T1000 (cell line): ENCODE results near the gene CTXND2.

Experiments
- DNase-seq: peaks from one replicate; lab custom pipeline; 2025; ENCODE audit warnings: mixed read lengths; lab: John Stamatoyannopoulos, UW

CTXND2 gene

DNA sequence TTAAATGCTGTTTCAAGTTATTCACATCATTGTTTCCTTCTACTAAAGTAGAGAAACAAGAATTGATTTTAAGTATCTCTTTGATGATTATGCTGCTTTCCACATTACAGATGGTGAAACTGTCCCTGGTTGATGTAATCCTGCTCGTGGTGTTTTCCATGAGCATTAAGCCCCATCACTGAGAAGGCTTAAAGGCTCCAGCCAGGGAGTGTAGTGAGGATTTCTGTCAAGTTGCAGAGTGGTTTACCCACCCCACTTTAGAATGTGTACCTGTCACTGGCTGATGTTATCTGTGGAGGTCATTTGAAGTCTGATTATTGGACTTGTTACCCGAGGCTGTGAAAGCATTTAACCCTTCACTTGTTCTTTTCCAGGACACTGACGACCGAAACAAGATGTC lies 74.8 kb downstream of the CTXND2 start:
- DNase-seq: no peak
